ENCODE data around the gene CYP4F22. TPM values are rescaled to one million over a fixed set of nuclear protein-coding genes. Genes with fewer than 3 reads are reported as not detected.

CYP4F22 gene
- total RNA-seq: not detected in 2 replicates

DNA sequence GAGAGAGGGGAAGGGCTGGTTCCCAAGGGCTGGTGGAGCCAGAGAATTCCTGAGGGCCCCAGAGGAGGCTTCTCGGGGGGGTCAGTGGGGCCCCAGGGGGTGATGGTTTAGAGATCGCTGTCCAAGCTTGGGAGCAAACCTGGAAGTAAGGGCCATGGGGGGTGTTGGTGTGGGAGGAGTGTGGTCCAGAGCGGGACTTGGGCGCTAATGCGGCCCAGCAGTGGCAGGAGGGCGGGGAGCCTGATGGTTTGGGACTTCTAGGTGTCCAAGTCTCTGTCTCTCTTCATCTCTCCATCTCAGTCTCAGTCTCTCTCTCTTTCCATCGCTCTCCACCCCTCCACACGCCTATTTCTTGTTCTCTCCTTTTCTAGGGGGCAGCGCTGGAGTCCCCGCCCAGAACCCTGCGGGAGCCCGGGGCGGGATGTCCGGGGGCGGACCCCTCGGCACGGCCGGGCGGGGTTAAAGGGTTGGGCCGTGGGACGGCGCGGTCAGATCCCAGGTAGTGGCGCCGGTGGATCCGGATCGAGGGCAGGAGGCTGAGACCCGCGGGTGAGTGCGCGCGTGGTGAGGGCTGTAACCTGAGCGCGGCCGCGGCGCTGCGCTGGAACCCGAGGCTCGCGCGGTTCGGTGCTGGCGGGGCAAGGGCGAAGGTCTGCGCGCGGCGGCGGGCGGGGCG lies at the start of gene CYP4F22:
TSS of gene CYP4F22 (plus strand) at position 491 of the 676 bp plus-strand sequence. CDS start 16,812 bp downstream, outside the sequence.

DNA sequence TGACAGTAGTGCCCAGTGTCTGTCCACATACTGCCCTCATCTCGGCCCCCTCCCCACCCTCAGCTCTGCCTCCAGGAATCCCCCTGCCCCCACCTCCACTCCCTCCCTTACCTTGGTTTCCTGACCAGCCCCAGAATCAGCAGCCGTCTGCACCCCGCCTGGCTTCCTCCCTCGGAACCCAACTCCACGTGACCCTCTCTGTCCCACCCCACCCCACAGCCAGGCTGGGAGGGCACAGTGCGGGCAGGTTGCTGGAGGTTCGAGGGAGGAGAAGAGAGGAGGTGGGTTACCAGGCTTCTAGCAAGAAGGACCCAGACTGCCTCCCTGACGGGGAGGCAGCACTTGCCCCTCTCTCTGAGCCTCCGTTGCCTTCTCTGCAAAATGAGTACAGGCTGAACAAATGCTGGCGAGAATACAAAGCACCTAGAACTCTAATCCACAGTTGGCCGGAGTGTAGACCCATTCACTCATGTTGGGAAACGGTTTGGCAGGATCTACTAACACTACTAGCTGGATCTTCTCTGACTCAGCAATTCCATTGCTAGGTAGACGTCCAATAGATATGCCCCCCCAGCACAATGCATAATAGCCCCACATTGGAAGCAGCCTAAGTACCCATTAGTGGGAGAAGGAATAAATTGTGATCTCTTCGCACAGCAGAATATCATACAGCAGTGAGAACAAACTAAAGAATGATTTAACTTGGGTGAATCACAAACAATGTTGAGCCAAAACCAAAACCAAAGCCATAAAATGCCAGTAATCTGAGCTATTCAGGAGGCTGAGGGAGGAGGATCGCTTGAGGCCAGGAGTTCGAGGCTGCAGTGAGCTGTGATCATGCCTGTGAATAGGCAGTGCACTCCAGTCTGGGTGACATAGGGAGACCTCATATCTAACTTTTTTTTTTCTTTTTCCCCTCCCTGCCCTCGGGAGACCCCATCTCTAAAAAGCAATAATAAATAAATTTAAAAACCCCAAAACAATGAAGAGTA lies 43.6 kb upstream of the CYP4F22 start, which contains the start of gene RASAL3:
TSS of gene RASAL3 (minus strand) at position 151 of the 992 bp plus-strand sequence. CDS start 186 bp downstream, outside the sequence.

DNA sequence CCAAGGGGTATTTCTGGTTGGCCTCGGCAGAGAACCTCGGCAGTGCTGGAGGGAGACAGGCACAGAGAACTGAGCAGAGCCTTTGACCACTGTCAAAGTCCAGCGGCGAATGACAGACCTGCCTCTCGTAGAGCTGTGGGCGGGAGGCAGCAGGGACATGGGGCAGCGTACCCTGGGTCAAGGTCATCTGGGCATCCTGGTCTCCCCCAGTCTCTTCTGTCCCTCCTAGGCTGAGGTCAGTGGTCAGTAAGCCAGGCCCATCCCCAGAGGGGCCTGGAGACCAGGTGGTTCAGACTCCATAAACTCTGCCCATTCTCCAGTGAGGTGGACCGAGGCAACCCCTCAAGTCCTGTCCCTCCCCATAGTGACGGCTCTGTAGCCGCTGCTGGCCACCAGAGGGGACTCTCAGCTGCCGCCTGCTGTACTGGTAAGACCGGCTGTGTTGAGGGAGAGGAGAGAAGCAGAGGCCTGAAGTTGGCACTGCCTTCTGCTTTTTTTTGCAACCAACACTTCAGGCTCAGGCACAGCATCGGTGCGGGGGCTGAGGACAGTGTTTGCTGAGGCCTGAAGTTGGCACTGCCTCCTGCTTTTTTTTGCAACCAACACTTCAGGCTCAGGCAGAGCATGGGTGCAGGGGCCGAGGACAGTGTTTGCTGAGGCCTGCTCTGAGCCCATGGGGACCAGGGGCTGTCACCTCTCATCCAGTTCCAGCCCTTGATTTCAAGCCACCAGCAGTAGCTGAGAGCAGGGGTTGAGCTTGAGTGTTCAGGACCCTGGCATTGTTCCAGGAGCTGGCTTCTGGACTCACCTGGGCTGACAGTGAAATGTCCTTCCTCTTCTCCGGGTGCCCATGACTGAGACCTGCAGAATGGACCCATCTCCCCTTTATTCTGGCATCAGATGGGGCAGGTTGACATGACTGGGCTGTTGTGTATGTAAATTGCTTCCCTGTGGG lies 28.7 kb upstream of the CYP4F22 start, which contains the start of gene PGLYRP2:
TSS of gene PGLYRP2 (minus strand) at position 111 of the 955 bp plus-strand sequence. CDS start 130 bp downstream, outside the sequence.

Other genes with a start within 250 kb of the CYP4F22 start
- 9.2 and 9.8 TPM in 2 replicates for gene BRD4, start 176.0 kb upstream of the CYP4F22 start, total RNA-seq
- gene AKAP8, start 128.7 kb upstream of the CYP4F22 start, total RNA-seq: 15.6 and 18.5 TPM in 2 replicates
- gene AKAP8L, start 89.5 kb upstream of the CYP4F22 start, total RNA-seq: 43.7 and 51.1 TPM in 2 replicates
- gene WIZ, start 58.6 kb upstream of the CYP4F22 start, total RNA-seq: 3.9 and 4.6 TPM in 2 replicates
- 11.8 and 18.0 TPM in 2 replicates for gene RASAL3, start 44.0 kb upstream of the CYP4F22 start, total RNA-seq
- gene PGLYRP2, start 29.0 kb upstream of the CYP4F22 start, total RNA-seq: not detected in 2 replicates
- gene CYP4F8, start 106.7 kb downstream of the CYP4F22 start, total RNA-seq: not detected in 2 replicates
- not detected in 2 replicates for gene CYP4F3, start 132.4 kb downstream of the CYP4F22 start, total RNA-seq
- gene CYP4F12, start 164.6 kb downstream of the CYP4F22 start, total RNA-seq: not detected in 2 replicates
- not detected in 2 replicates for gene OR10H2, start 219.5 kb downstream of the CYP4F22 start, total RNA-seq
- gene OR10H3, start 229.5 kb downstream of the CYP4F22 start, total RNA-seq: not detected in 2 replicates